NCI-H1417 (cell line): ENCODE measurements around the gene PRC1.

ENCODE experiments used
- DNase-seq, 3 experiments: peaks; one replicate each; lab custom pipeline; 2025; lab: John Stamatoyannopoulos, UW

The PRC1 gene

GRCh38 chr15:90956274-90957030 is 37.9 kb downstream of the PRC1 start:
- peak; percentile 84 to 88 (median 88) for DNase-seq

- DNase-seq: peak; percentile 37 to 79 (median 61)
Measured at GRCh38 chr15:90955624-90956273, 38.6 kb downstream of the PRC1 start.

- peak; percentile 93 to 97 (median 95) for DNase-seq
Measured at GRCh38 chr15:90954712-90955623, 39.4 kb downstream of the PRC1 start, which contains the start of gene RCCD1. Gene RCCD1 (plus strand): TSS chr15:90954884. CDS start chr15:90956735, 1,851 bp downstream.

GRCh38 chr15:90953947-90954711 is 40.2 kb downstream of the PRC1 start:
- no peak for DNase-seq

- no peak for DNase-seq
Measured at GRCh38 chr15:90952901-90953677, 41.2 kb downstream of the PRC1 start.

GRCh38 chr15:90950676-90951075 is 43.7 kb downstream of the PRC1 start:
- DNase-seq: no peak

- no peak for DNase-seq
Measured at GRCh38 chr15:90949979-90950675, 44.2 kb downstream of the PRC1 start.

- no peak for DNase-seq
Measured at GRCh38 chr15:90948506-90948905, 45.8 kb downstream of the PRC1 start.

GRCh38 chr15:90947577-90948357 is 46.6 kb downstream of the PRC1 start:
- no peak for DNase-seq

- DNase-seq: no peak
Measured at GRCh38 chr15:90946941-90947576, 47.3 kb downstream of the PRC1 start.

GRCh38 chr15:90946538-90946937 is 47.8 kb downstream of the PRC1 start:
- no peak for DNase-seq

- no peak for DNase-seq
Measured at GRCh38 chr15:90945091-90945490, 49.2 kb downstream of the PRC1 start.

GRCh38 chr15:90942354-90943120 is 51.8 kb downstream of the PRC1 start:
- no peak for DNase-seq

GRCh38 chr15:90941038-90941437 is 53.3 kb downstream of the PRC1 start:
- DNase-seq: no peak

GRCh38 chr15:90939756-90940155 is 54.6 kb downstream of the PRC1 start:
- no peak for DNase-seq

- no peak for DNase-seq
Measured at GRCh38 chr15:90938261-90938660, 56.1 kb downstream of the PRC1 start.

GRCh38 chr15:90936823-90937222 is 57.5 kb downstream of the PRC1 start:
- no peak for DNase-seq
